Esophagus squamous epithelium (tissue), 5 donors: ENCODE results near the gene CELF4. TPM values are rescaled to one million over a fixed set of nuclear protein-coding genes. Genes with fewer than 3 reads are reported as not detected.

ENCODE experiments used
- DNase-seq: peaks from one replicate; lab custom pipeline; 2025; lab: John Stamatoyannopoulos, UW
- H3K27ac ChIP-seq, 4 donors: fragments of 200-600 bp; sonication (generic); one replicate each; pipeline ENCODE4 v1.5.1; 2016 to 2019; ENCODE audit warnings: mild to moderate bottlenecking in 1 of 4
- H3K27me3 ChIP-seq, 4 donors: fragments of 200-600 bp; sonication (generic); 1 replicate in 3 of 4; 2 replicates in 1 of 4; pipeline versions ENCODE4 v1.5.1 to v1.6.0; 2017 to 2021; ENCODE audit warnings: antibody characterized with exemption in 1 of 4
- H3K36me3 ChIP-seq, 3 donors: fragments of 200-600 bp; sonication (generic); one replicate each; pipeline ENCODE4 v1.5.1; 2016 to 2019
- H3K4me1 ChIP-seq, 3 donors: fragments of 200-600 bp; sonication (generic); one replicate each; pipeline ENCODE4 v1.5.1; 2017 to 2019
- H3K4me3 ChIP-seq, 4 donors: fragments of 200-600 bp; sonication (generic); 1 replicate in 3 of 4; 2 replicates in 1 of 4; pipeline ENCODE4 v1.5.1; 2016 to 2019; ENCODE audit warnings: mild to moderate bottlenecking in 2 of 4, moderate library complexity in 1 of 4
- H3K9me3 ChIP-seq, 3 donors: fragments of 200-600 bp; sonication (generic); one replicate each; pipeline ENCODE4 v1.5.1; 2016 to 2019
- CTCF ChIP-seq, 6 experiments: fragments of 450-650 bp in 4 of 6; fragments of 200-600 bp in 2 of 6; sonication (generic) in 2 of 6; IDR thresholded peaks; one replicate each; pipeline ENCODE4 v1.5.1; 2016 to 2019; ENCODE audit warnings: antibody characterized with exemption in 6 of 6, mild to moderate bottlenecking in 4 of 6, moderate library complexity in 4 of 6
- POLR2A ChIP-seq, 4 donors: fragments of 450-650 bp; IDR thresholded peaks; one replicate each; pipeline ENCODE4 v1.6.1; 2017; ENCODE audit warnings: antibody characterized with exemption in 4 of 4, mild to moderate bottlenecking in 4 of 4, moderate library complexity in 3 of 4
- WGBS, 2 donors: methylation state at CpG; one replicate each; pipeline ENCODE4 v1.1.5; 2018; 5-methylcytosine and 5-hydroxymethylcytosine counted together
- intact Hi-C: fragments of 100-400 bp; cut with DNase I; formaldehyde crosslinking; loops from one replicate; pipeline ENCODE4 v1.15.0; 2022
- total RNA-seq, 4 donors: library from RNA; depleted of rRNA; stranded (reverse); fragments of >200 nt; gene quantifications; one replicate each; pipeline ENCODE4 v1.1.0, GENCODE V29; 2016
- donor health status: DM: yes; HTN: yes; CAD: no.

Gene CELF4
- total RNA-seq, 4 donors from 2014 or later: not detected

GRCh38 chr18:37412333-37412732 lies 153.3 kb downstream of the CELF4 start:
- intact Hi-C loops: no loop called here
- no peak overlapping the region for H3K27ac ChIP-seq
- no peaks in the 10 kb centered on the region for H3K36me3 ChIP-seq
- no peak for TF ChIP-seq POLR2A (IDR thresholded peaks at IDR 0.05)
- no peak for TF ChIP-seq CTCF (IDR thresholded peaks at IDR 0.05)
- no peak for DNase-seq
- 75 to 93% methylated on average over 3 of the region's 3 CpGs for WGBS, 2 donors
- no peaks in the 10 kb centered on the region for H3K9me3 ChIP-seq
- H3K27me3 ChIP-seq: peaks cover 0 to 8% (median 0%) of the 10 kb centered on the region in 4 donors
- no peak overlapping the region for H3K4me3 ChIP-seq
- peaks cover 0 to 8% (median 0%) of the 10 kb centered on the region in 3 donors for H3K4me1 ChIP-seq

- Histone ChIP-seq H3K27ac (no peak overlapping the region), H3K4me3 (no peak overlapping the region), H3K9me3 (no peaks in the 10 kb centered on the region), H3K36me3 (no peaks in the 10 kb centered on the region), H3K27me3 (no peaks in the 10 kb centered on the region), H3K4me1 (peaks cover 0 to 8% (median 0%) of the 10 kb centered on the region in 3 donors)
- WGBS, 2 donors: 20% methylated on average over 1 to 7 of the region's 8 CpGs
- DNase-seq: no peak
- TF ChIP-seq CTCF (IDR thresholded peaks at IDR 0.05) (no peak), POLR2A (IDR thresholded peaks at IDR 0.05) (no peak)
- intact Hi-C loops: no loop called here
Observed at GRCh38 chr18:37409878-37410277, 155.7 kb downstream of the CELF4 start.

GRCh38 chr18:37408676-37409265 lies 156.8 kb downstream of the CELF4 start:
- 88 to 89% methylated on average over 8 to 12 of the region's 12 CpGs for WGBS, 2 donors
- no peak for DNase-seq
- TF ChIP-seq POLR2A (IDR thresholded peaks at IDR 0.05) (no peak), CTCF (IDR thresholded peaks at IDR 0.05) (no peak)
- Histone ChIP-seq H3K4me3 (no peak overlapping the region), H3K27me3 (no peaks in the 10 kb centered on the region), H3K36me3 (no peaks in the 10 kb centered on the region), H3K9me3 (no peaks in the 10 kb centered on the region), H3K27ac (no peak overlapping the region), H3K4me1 (peaks cover 0 to 9% (median 0%) of the 10 kb centered on the region in 3 donors)
- intact Hi-C loops: no loop called here

GRCh38 chr18:37407571-37407970 lies 158.0 kb downstream of the CELF4 start:
- WGBS, 2 donors: 54 to 60% methylated on average over 4 of the region's 4 CpGs
- no peak overlapping the region for H3K4me3 ChIP-seq
- peaks cover 0 to 21% (median 4%) of the 10 kb centered on the region in 3 donors for H3K4me1 ChIP-seq
- no peaks in the 10 kb centered on the region for H3K27me3 ChIP-seq
- H3K36me3 ChIP-seq: no peaks in the 10 kb centered on the region
- DNase-seq: no peak
- no peaks in the 10 kb centered on the region for H3K9me3 ChIP-seq
- intact Hi-C loops: no loop called here
- TF ChIP-seq CTCF (IDR thresholded peaks at IDR 0.05): no peak
- TF ChIP-seq POLR2A (IDR thresholded peaks at IDR 0.05): no peak
- H3K27ac ChIP-seq: no peak overlapping the region

- H3K4me3 ChIP-seq: no peak overlapping the region
- intact Hi-C loops: no loop called here
- no peaks in the 10 kb centered on the region for H3K27me3 ChIP-seq
- TF ChIP-seq POLR2A (IDR thresholded peaks at IDR 0.05) (no peak), CTCF (IDR thresholded peaks at IDR 0.05) (no peak)
- no peak for DNase-seq
- peaks cover 0 to 22% (median 5%) of the 10 kb centered on the region in 3 donors for H3K4me1 ChIP-seq
- no peaks in the 10 kb centered on the region for H3K9me3 ChIP-seq
- WGBS, 2 donors: 77 to 81% methylated on average over 6 of the region's 6 CpGs
- no peaks in the 10 kb centered on the region for H3K36me3 ChIP-seq
- H3K27ac ChIP-seq: no peak overlapping the region
Observed at GRCh38 chr18:37405772-37406171, 159.8 kb downstream of the CELF4 start.
